ENCODE data around the gene ZFAND5.

The ZFAND5 gene

DNA sequence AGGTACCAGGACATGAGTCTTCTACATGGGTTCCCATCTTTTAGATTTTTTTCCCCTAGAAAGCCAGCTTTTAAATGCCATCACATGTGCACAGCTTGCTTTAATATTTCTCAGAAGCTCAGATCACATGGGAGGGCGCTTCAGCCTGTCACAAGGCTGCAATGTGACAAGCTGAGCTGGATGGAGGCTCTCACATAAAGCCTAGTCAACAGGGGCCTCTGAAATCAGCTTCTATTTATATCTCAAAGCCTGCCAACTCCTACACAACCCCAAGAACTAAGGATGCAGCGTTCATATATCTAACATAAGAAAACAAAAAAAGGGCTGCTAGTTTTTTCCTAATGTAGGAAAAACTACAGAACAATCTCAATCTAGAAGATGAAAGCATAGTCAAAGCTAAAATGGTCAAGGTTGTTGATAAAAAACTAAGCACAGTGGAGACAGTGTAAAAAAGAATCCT lies 2.3 kb downstream of the ZFAND5 start:
- peak; percentile 34 for FAIRE-seq

DNA sequence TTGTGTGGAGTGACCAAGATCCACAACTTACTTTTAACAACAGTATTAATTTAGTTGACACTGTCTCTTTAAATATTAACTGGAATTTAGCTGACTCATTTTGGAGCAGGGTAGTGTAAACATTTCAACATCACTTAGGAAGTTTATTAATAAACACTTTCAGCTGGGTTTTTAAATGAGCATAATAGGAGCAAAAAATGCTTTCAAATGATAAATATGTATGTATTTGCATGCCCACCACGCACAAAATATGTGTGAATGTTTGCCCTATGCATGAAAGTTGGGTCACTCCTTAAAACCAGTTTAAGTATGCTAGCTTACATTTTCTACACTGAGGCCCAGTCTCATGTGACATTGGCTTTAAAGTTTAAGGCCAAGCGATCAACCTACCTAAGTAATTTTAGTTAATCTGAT lies 2.9 kb downstream of the ZFAND5 start:
- FAIRE-seq: peak; percentile 6

DNA sequence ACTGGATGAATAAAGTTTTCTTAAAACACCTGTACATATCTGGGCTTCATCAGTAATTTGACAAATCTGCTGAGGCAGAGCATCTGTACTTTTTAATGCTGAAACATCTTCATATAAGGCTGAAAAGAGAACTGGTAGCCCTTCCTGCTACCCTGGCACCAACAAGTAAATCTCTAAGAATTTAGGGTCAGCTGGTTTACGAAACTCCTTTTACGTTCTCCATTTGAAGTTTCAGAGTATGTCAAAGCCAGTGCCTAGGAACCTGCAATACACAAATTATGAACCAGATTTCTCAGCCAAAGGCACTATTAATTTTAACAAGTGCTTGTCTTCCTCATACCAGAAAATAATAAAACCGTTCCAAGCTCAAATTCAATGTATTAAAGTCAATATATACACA lies 3.8 kb downstream of the ZFAND5 start:
- FAIRE-seq: no peak

DNA sequence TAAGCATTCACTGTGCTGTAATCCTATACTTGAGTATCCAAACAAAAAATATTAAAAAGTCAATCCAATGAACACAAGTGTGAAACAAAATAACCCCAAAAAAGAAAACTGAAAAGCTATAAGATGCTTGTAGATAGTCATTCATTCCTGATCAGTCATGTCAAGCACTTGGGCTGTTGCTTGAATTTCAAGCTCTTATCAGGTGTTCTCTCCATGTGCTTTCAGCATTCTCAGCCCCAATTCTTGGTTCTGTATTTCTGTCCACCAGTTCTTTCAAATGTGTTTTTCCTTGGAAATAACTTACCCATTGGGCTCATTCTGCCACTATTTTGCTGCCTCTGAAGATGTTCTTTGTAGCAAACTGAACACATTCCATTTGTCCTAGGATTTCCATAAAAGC lies 4.7 kb downstream of the ZFAND5 start:
- FAIRE-seq: no peak

DNA sequence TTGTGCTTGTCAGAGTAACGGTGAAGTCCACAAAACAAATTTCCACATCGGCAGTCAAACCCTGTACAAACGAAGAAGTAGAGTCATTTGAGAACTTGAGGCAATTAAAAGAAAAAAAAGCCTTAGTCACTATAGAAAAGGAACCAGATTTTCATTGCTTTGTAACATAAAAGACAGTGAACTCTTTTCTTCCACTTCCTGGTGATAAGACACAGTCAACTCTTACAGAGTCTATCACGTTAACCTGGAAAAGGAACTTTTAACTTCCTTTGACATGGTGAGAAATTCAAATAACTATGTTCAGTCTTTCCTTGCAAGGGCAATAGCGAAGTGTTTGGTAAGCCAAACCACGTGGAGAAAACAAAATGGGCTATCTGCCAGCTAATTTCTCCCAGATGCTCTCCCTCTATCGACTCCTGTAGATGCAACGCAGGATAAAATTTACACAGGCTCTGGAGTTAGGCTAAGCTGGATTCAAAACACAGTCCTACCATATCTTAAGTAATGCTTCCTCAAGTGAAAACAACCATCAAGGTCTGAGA lies 8.9 kb downstream of the ZFAND5 start:
- FAIRE-seq: no peak

DNA sequence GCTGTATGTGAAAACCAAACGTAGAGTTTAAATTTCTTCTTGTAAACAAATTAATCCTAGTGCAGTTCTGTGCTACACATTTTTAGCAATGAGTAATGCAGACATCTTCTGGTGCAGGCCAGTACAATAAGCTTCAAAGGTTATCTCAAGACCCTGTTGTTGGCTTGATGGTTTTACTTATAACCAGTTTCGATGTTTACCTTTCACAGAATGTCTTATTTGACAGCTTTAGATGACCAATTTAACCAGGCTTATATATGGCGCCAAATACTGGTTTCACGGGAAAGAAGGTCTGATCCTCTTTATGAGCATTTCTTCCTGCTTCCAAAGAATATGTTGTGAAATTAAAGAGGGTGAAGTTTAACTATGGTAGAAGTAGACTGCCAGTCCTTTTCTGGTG lies 9.9 kb downstream of the ZFAND5 start:
- FAIRE-seq: no peak

DNA sequence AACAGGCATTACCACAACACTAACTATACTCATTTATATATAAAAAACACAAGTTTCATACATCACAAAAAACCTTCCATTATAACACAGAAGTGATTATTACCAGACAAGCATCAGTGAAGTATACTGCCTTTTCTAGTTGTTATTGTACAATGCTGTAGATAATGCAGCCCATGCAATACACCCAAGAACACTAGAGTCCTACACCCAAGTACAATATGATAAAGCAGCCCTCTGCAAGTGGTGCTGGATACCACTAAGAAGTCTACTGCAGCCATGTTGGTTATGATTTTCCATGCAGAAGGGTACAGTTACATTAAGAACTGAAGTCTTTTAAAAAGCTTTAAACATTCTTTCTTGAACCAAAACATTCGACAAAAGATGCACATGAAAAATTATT lies 10.3 kb downstream of the ZFAND5 start:
- no peak for FAIRE-seq

DNA sequence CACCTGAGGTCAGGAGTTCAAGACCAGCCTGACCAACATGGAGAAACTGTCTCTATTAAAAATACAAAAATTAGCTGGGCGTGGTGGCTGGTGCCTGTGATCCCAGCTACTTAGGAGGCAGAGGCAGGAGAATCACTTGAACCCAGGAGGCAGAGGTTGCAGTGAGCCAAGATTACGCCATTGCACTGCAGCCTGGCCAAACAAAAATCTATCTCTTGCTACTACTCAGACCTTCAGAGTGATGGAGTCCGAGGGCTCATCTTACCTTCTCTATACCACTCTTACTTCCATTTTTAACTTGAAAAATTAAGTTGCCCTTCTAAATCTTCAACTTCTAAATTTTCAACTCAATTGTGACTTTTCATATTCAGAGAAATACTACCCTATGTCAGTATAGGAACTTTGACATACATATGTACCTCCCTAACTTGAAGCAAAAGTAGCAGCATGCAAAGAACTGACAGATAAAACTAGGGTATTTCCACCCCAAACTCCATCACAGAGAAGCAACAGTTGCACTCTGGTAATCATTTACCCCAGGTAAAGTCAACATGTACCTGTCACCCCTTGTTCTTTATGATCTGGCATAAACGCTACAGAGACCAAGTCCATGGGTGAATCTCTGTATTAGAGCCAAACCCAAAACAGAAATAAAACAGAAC lies 11.4 kb downstream of the ZFAND5 start:
- FAIRE-seq: no peak

DNA sequence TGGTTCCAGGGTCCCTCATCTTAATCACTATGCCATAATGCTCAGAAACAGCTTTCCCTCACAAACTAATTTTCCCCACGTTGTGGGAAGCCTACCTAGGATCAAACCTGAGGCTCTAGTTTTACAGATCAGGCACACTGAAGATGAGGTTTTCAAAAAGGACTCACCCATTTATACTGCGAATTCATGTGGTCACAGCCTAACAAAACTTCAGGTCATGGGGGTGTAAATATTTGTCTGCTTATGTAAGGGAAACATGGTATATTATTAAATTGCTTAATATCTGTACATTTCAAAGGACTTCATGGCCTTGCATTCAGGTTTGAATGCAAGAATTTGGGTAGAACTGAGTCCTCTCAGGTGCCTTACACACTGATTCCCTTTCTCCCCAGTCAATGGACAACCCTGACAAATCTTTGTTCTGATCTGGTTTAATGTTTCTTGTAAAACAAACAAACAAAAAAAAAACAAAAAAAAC lies 12.1 kb downstream of the ZFAND5 start:
- no peak for FAIRE-seq

DNA sequence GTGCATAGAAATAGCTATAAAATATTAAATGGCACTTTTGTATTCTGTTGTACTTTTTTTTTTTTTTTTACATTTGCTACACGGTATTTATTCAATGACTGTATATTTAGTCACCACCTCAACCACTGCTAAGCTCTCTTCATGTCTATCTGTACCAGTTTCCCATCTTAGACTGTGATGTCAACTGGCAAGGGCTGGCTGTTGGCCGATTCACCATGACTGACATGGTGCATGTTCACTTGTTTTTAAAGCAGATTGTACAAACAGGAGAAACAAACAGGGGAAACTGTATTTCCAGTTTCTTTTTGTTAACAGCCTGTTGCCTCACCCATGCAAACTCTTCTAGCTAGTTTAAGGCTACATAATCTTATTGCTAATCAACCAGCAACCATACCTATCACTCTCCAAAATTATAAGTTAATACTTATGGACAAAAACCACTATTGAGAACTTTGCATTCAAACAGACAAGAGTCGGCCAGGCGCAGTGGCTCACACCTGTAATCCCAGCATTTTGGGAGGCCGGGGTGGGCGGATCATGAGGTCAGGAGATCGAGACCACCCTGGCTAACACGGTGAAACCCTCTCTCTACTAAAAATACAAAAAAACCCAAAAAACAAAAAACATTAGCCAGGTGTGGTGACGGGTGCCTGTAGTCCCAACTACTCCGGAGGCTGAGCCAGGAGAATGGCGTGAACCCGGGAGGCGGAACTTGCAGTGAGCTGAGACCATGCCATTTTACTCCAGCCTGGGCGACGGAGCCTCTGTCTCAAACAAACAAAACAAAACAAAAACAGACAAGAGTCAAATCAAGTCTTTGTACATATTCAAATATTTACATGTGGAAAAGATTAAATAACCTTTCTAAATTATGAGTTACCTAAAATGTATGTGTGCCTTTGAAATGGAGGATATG lies 13.2 kb downstream of the ZFAND5 start:
- no peak for FAIRE-seq

DNA sequence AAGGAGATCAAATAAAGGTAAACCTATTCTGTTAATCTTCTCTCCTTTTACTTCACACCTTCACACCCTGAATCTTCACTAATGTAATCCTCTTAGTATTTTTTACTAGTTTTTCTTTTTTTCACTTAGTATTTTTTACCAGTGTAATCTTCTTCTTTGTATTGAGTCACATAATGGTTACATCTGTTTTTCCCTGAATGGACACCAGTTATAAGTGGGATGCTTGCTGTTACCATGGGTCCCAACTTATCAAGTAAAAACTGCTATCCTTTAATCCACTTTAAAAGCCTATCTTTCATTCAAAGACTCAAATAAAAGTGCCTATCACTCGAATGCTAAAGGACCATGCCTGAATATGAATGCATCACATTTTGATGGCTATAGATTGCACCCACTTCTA lies 15.1 kb downstream of the ZFAND5 start:
- peak; percentile 3 for FAIRE-seq

DNA sequence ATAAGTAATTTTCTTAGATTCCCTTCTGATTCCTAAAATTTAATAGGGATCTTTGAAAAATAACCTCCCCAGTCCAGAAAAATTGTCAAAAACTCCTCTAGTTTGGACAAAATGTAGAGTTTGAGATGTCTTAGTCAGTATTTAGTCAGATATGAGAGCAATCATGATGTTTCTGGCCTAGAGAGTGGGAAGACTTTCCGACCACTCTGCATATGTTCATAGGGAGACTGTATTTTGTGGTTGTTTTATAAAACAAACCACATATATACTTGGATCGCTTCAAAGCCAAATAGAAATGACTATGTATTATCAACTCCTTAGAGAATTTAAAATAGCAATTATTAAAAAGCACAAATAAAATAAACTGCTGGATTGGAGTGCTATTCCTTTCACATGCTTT lies 15.8 kb downstream of the ZFAND5 start:
- no peak for FAIRE-seq

DNA sequence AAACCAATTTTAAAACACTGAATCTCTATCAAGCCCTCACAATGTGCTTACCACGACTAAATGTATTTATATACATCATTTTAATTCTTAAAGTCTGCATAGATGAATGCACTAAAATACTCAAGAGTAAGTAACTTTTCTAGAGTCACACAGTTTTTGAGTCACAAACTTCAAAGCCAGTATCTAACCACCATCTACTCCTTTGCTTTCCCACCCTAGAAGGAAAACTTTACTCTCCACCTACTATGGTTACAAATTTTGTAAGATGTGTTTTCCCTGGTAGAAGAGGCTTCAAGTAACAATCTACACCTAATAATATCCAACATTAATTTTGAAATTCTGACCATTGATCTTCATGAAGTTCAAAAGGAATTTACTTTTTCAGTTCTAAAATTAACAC lies 18.7 kb downstream of the ZFAND5 start:
- no peak for FAIRE-seq

DNA sequence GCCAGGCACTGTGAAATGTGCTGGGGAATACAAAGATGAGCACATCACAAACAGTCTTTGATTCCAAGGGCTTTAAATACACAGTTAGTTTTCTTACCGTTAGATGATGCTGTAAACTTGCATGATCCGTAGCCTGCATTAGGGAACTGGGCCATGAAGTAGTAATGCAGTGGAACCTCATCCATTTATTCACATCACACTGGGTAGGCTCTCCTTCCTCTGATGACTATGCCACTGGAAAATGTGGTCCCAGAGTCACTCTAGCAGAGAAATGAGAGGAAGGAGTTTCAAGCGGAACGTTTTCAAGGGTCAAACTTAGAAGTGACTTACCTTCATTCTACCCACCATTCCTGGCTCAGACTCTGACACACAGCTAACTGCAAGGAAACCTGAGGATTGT lies 26.4 kb downstream of the ZFAND5 start:
- no peak for FAIRE-seq

DNA sequence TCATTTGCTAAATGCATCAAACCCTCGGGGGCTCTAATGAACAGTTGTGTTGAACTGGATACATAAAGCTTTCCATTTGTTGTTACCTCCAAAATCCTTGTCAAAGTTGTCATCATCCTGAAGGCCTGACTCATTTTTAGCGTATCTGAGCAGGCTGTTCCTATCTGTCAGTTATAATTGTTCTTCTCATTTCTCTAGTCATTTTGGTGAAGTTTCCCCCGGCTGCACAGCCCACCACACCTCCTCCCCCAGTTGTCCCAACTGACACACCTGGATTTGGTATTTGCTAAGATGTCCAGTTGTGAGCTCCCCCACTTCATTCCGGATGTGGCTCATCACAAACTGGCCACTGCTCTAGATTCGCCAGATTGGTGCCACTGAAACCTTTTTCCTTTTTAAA lies 27.7 kb downstream of the ZFAND5 start:
- no peak for FAIRE-seq

DNA sequence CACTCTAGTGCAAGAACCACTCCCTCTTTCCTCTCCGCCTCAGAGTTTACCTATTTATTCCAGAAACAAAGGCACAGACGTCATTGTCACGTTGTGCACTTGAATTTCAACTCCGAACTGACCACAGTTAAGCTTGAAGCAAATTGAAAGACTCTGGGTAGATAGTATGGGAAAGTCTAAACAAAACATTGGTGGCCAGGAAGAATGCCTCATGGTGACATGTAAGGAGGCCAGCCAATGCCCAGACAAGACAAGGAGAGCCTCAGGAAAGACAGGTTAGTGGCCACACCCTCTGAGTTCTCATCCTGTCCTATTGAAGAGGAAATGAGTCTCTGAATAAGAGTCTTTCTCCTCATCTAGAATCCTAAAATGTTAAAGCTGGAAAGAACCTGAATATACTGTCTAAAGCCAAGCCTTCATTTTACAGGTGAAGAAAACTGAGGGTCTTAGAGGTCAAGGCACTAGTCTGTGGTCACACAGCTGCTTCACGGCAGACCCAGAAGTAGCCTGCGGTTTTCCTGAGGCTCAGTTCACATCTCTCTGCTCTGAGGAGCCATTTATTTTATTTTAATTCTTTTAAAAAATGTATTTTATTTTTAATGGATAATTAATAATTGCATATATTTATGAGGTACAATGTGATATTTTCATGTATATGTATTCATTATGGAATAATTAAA lies 30.2 kb downstream of the ZFAND5 start:
- FAIRE-seq: no peak

DNA sequence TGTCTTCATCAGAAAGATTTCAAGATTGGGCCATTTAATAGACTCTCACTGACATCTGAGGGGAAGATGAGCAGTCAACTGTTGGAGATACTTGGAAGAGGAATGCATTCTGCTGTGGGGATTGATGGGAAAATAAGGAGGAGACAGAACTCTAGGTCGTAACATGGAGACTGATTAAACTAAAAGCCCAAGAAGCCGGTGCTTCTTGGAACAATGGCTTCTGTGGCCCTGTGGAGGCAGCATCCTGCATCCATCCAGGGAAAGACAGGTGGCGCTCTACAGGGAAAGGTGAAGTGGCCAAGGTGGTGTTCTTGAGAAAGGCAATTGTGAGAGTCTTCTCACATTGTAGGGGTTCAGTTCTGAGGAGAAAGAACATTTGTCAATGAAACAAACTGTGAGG lies 31.3 kb downstream of the ZFAND5 start:
- FAIRE-seq: no peak

DNA sequence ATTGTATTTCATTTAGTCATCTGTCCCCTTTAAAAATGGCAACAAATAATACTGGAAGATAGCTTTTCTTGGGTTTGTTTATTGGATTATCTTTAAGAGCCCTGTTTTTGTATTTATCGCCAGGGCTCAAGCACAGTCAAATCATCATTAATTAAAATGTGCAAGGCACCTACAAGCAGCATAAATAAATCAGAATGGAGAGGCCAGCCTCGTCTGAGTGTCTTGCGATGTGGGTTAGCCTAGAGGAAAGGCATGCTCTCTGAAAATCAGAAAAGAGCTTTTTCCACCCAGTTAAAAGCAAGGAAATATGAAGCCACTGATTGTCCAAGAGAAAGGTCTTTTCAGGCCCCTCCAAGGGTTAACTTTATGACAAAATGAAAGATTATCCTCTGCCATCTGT lies 31.8 kb downstream of the ZFAND5 start:
- FAIRE-seq: no peak

DNA sequence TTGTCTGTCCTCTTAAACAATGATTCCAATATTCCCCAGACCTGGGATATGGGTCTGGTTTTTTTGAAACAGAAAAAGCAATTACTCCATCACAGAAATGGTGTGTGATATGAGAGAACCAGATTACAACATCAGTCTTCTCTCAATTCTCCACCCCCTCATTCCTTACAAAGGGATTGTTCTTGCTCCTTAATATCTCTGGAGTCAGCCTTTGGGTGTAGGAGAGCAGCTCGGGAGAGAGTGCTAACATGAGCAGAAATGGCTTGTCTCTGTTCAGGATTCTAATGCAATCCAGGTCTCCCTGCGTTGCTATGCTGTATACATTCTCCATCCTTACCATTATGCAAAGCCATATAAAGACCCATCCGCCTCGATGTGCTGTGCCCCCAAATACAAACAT lies 32.7 kb downstream of the ZFAND5 start:
- FAIRE-seq: no peak

DNA sequence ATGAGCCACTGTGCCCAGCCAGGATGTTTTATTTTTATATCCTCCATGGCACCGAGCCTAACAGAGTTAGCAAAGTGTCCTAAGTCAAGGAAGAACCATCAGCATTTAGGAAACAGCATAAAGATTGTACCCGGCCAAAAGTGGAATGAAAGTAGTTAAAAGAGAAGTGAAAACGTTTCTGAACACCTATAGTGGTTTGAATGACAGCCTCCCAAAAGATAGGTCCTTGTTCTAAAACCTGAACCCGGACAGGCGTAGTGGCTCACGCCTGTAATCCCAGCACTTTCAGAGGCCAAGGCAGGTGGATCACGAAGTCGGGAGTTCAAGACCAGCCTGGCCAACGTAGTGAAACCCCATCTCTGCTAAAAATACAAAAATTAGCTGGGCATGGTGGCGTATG lies 37.4 kb downstream of the ZFAND5 start:
- no peak for FAIRE-seq

DNA sequence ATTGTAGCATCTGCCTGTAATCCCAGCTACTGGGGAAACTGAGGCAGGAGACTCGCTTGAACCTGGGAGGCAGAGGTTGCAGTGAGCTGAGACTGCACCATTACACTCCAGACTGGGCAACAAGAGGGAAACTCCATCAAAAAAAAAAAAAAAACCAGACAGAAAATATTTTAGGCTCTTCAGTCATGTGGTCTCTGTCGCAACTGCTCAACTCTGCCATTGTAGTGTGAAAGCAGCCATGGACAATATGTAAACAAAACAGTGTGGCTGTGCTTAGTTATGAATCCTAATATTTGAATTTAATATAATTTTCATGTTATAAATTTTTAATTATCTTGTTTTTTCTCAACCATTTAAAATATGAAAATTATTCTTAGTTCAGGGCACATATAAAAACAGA lies 38.4 kb downstream of the ZFAND5 start:
- no peak for FAIRE-seq

DNA sequence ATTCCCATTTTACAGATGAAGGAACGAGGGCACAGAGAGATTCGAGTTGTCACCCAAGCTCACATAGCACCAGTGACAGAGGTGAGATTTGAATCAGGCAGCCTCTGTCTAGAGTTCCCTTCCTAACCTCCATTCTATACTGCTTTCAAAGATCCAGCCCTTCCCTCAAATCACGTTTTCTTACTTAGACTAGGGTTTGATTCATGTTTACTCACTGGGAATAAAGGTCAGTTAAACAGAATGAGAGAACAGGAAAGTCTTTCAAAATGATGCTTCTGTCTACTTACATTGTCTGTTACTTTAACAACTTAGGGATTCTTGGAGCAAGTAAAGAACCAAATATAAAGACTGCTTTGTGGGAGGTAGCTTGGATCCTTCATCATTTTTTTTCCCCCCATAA lies 40.0 kb downstream of the ZFAND5 start:
- FAIRE-seq: no peak

DNA sequence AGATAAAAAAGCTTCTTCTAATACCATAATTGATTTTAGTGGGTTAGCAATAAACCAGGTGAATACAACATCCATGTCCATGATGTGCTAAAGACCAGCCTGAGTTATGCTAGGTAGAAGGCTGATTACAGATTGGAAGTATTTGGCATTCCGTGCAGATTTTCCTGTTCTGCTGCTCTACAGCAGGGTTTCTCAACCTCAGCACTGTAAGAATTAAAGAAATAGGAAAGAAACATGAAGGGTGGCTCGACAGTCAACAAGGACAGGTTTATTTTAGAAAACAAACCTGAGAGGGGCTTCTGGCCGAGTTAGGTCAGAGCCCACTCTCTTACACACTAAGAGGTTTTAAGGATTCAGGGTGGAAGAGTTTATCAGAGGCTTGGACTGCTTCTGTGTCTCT lies 42.3 kb downstream of the ZFAND5 start:
- FAIRE-seq: no peak
